Upper lobe of left lung (tissue), 6 donors: ENCODE measurements around the gene NDUFA8. TPM values are rescaled to one million over a fixed set of nuclear protein-coding genes. Genes with fewer than 3 reads are reported as not detected.
A peak's percentile ranks its signal among the peaks of the same experiment; 100 is the strongest.

Experiments
- ATAC-seq, 2 donors: fragments of 200-7000 bp; cut with Tn5 transposase; one replicate each; pipeline ENCODE4 v1.9.1; 2022; ENCODE audit warnings: mild to moderate bottlenecking in 2 of 2, moderate library complexity in 2 of 2; ENCODE audit not compliant: low FRiP score in 2 of 2
- DNase-seq, 2 donors: peaks; one replicate each; pipeline ENCODE4 v3.0.0-alpha.2; 2019 to 2020
- H3K27ac ChIP-seq, 4 donors: fragments of 200-600 bp; sonication (generic); one replicate each; pipeline ENCODE4 v1.5.1; 2016 to 2019
- H3K27me3 ChIP-seq, 4 donors: fragments of 200-600 bp; sonication (generic); one replicate each; pipeline ENCODE4 v1.5.1; 2017 to 2019
- H3K36me3 ChIP-seq, 4 donors: fragments of 200-600 bp; sonication (generic); one replicate each; pipeline ENCODE4 v1.5.1; 2016 to 2019
- H3K4me1 ChIP-seq, 4 donors: fragments of 200-600 bp; sonication (generic); one replicate each; pipeline ENCODE4 v1.5.1; 2018 to 2019
- H3K4me3 ChIP-seq, 4 donors: fragments of 200-600 bp; sonication (generic); one replicate each; pipeline ENCODE4 v1.5.1; 2017 to 2019; ENCODE audit warnings: mild to moderate bottlenecking in 2 of 4, moderate library complexity in 1 of 4
- H3K9me3 ChIP-seq, 4 donors: fragments of 200-600 bp; sonication (generic); one replicate each; pipeline ENCODE4 v1.5.1; 2018 to 2019
- CTCF ChIP-seq, 6 experiments: fragments of 450-650 bp in 4 of 6; fragments of 200-600 bp in 2 of 6; sonication (generic) in 2 of 6; IDR thresholded peaks; one replicate each; pipeline ENCODE4 v1.5.1; 2016 to 2019; ENCODE audit warnings: antibody characterized with exemption in 6 of 6
- EP300 ChIP-seq, 4 donors: sonication (generic); formaldehyde crosslinking; IDR thresholded peaks; one replicate each; pipeline ENCODE4 v1.5.1; 2017; ENCODE audit warnings: antibody characterized with exemption in 4 of 4, control low read depth in 2 of 4
- POLR2A ChIP-seq, 4 donors: fragments of 450-650 bp; IDR thresholded peaks; one replicate each; pipeline ENCODE4 v1.5.1; 2016 to 2017; ENCODE audit warnings: antibody characterized with exemption in 4 of 4, mild to moderate bottlenecking in 2 of 4
- POLR2AphosphoS5 ChIP-seq, 2 donors: sonication (generic); formaldehyde crosslinking; IDR thresholded peaks; one replicate each; pipeline ENCODE4 v1.5.1; 2017; ENCODE audit warnings: antibody characterized with exemption in 2 of 2
- whole genome bisulfite sequencing, 2 donors: methylation state at CpG; one replicate each; pipeline ENCODE4 v1.1.5; 2017 to 2018; 5-methylcytosine and 5-hydroxymethylcytosine counted together
- total RNA-seq, 6 donors: library from RNA; depleted of rRNA in 4 of 6; stranded (reverse); fragments of >200 nt in 4 of 6; gene quantifications; one replicate each; pipeline versions ENCODE4 v1.1.0 to v1.2.1, GENCODE V29; 2016 to 2021
- donor health status: DM: no; HTN: no; CAD: no; lungs with moderate emphysema.
- donor health status: DM: no; HTN: yes; CAD: no; lungs with severe emphysema.

Gene NDUFA8
- total RNA-seq, 6 donors from 2014 or later, result 25.6 to 46.5 (median 35.5) TPM

- WGBS, 2 donors, result 66 to 73% methylated on average over 4 of the region's 4 CpGs
- DNase-seq, result no peak
These were observed 38.3 kb upstream of the NDUFA8 start for GRCh38 chr9:122197882-122198281.

GRCh38 chr9:122197426-122197825 is 37.8 kb upstream of the NDUFA8 start:
- Histone ChIP-seq H3K27ac (no peak overlapping the region), H3K9me3 (no peaks in the 10 kb centered on the region), H3K36me3 (no peaks in the 10 kb centered on the region), H3K27me3 (no peaks in the 10 kb centered on the region), H3K4me3 (no peak overlapping the region), H3K4me1 (no peaks in the 10 kb centered on the region)
- DNase-seq, result peak in 1 of 2 donors; percentile 49
- TF ChIP-seq EP300 (IDR thresholded peaks at IDR 0.05) (no peak), CTCF (IDR thresholded peaks at IDR 0.05) (no peak), POLR2AphosphoS5 (IDR thresholded peaks at IDR 0.05) (no peak), POLR2A (IDR thresholded peaks at IDR 0.05) (no peak)
- 61 to 72% methylated on average over 7 of the region's 7 CpGs for WGBS, 2 donors
- no peak for ATAC-seq

More at GRCh38 chr9:122197882-122198281, 38.3 kb upstream of the NDUFA8 start:
- Histone ChIP-seq H3K9me3 (no peaks in the 10 kb centered on the region), H3K27me3 (no peaks in the 10 kb centered on the region), H3K4me1 (no peaks in the 10 kb centered on the region), H3K27ac (no peak overlapping the region), H3K36me3 (no peaks in the 10 kb centered on the region), H3K4me3 (no peak overlapping the region)
- no peak for ATAC-seq
- no peak for TF ChIP-seq CTCF (IDR thresholded peaks at IDR 0.05)
- no peak for TF ChIP-seq POLR2A (IDR thresholded peaks at IDR 0.05)
- TF ChIP-seq EP300 (IDR thresholded peaks at IDR 0.05), result no peak
- no peak for TF ChIP-seq POLR2AphosphoS5 (IDR thresholded peaks at IDR 0.05)

GRCh38 chr9:122195875-122196274 is 36.3 kb upstream of the NDUFA8 start:
- no peak overlapping the region for H3K27ac ChIP-seq
- WGBS, 2 donors, result 92 to 96% methylated on average over 3 to 4 of the region's 4 CpGs

GRCh38 chr9:122193651-122194050 is 34.1 kb upstream of the NDUFA8 start:
- H3K36me3 ChIP-seq, result no peaks in the 10 kb centered on the region
- no peak overlapping the region for H3K27ac ChIP-seq
- no peak overlapping the region for H3K4me3 ChIP-seq
- no peak for ATAC-seq
- 79 to 93% methylated on average over 6 of the region's 6 CpGs for WGBS, 2 donors
- no peak for TF ChIP-seq CTCF (IDR thresholded peaks at IDR 0.05)
- TF ChIP-seq POLR2AphosphoS5 (IDR thresholded peaks at IDR 0.05), result no peak
- TF ChIP-seq EP300 (IDR thresholded peaks at IDR 0.05), result no peak
- TF ChIP-seq POLR2A (IDR thresholded peaks at IDR 0.05), result no peak
- no peaks in the 10 kb centered on the region for H3K27me3 ChIP-seq
- H3K4me1 ChIP-seq, result no peaks in the 10 kb centered on the region
- no peak for DNase-seq
- no peaks in the 10 kb centered on the region for H3K9me3 ChIP-seq

More at GRCh38 chr9:122195875-122196274, 36.3 kb upstream of the NDUFA8 start:
- Histone ChIP-seq H3K27me3 (no peaks in the 10 kb centered on the region), H3K9me3 (no peaks in the 10 kb centered on the region), H3K36me3 (no peaks in the 10 kb centered on the region), H3K4me3 (no peak overlapping the region), H3K4me1 (no peaks in the 10 kb centered on the region)
- ATAC-seq (no peak), DNase-seq (no peak)
- TF ChIP-seq CTCF (IDR thresholded peaks at IDR 0.05) (no peak), POLR2A (IDR thresholded peaks at IDR 0.05) (no peak)

GRCh38 chr9:122192914-122193525 is 33.4 kb upstream of the NDUFA8 start:
- DNase-seq (no peak), ATAC-seq (no peak)
- no peaks in the 10 kb centered on the region for H3K4me1 ChIP-seq
- H3K4me3 ChIP-seq, result no peak overlapping the region
- no peaks in the 10 kb centered on the region for H3K27me3 ChIP-seq
- WGBS, 2 donors, result 78 to 79% methylated on average over 15 to 16 of the region's 16 CpGs
- no peaks in the 10 kb centered on the region for H3K9me3 ChIP-seq
- no peak overlapping the region for H3K27ac ChIP-seq
- H3K36me3 ChIP-seq, result no peaks in the 10 kb centered on the region
- TF ChIP-seq POLR2AphosphoS5 (IDR thresholded peaks at IDR 0.05) (no peak), POLR2A (IDR thresholded peaks at IDR 0.05) (no peak), CTCF (IDR thresholded peaks at IDR 0.05) (no peak), EP300 (IDR thresholded peaks at IDR 0.05) (no peak)
